Measurements from ENCODE around the gene LBX1.

DNA sequence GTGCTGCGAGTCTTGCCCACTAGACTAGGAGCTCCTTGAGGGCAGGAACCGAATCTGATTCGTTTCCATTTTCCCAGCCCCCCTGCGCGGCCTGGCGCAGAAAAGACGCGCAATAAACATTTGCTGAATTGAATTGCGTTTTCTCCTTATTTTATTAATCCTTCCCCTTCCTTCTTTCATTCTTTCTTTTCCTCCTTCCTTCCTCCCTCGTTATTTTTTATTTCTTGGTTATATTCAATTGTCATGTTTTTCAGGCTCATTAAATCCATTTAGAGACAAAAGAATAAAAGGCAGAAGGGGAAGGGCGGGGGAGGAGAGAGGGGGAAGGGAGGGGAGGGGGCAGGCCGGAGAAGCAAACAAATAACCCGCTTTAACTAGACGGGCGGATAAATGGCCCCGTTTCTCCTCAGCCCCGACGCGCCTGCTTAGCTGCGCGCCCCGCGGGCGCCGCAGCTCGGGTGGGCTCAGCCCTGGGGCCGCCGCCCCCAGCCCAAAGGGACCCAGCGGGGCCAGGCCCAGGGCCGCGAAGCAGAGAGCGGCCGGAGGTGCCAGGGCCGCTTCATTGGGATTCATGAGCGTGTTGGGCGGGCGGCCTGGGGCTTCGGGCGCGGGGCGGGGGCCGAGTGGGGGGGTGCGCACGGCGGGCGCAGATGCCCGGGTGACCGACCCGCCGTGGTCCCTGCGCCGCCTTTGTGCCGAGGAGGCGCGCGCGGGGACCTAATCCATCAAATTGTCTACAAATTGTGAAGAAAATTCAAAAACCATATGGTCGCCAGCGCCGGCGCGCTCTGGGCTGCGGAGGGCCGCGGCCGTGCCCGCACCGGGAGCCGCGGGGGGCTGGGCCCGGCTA, 5.0 kb downstream of the LBX1 start:
- no peak for TF ChIP-seq EZH2phosphoT487 (IDR thresholded peaks at IDR 0.05; ENCODE audit: borderline replicate concordance, low read depth, low read length)
- TF ChIP-seq CTCF (conservative IDR thresholded peaks at IDR 0.05; ENCODE audit: low read length): no peak

Data from OCI-LY7 (cell line).